ENCODE data around the gene CCDC71. TPM values are rescaled to one million over a fixed set of nuclear protein-coding genes. Genes with fewer than 3 reads are reported as not detected.

Gene CCDC71
- total and polyA plus RNA-seq, 10 donors, result 9.9 to 45.4 (median 22.4) TPM

- Histone ChIP-seq H3K36me3 (peaks cover 0 to 17% (median 0%) of the 10 kb centered on the region in 6 donors), H3K4me1 (peaks cover 7 to 65% (median 47%) of the 10 kb centered on the region in 6 donors), H3K4me3 (peak overlapping the region; percentile 39 to 88 (median 54)), H3K27ac (peak overlapping the region; percentile 27 to 87 (median 76)), H3K27me3 (replicated peaks in 1 of 7) (no peaks in the 10 kb centered on the region), H3K9me3 (no peaks in the 10 kb centered on the region)
- 0 to 13% (median 8%) methylated on average over 1 of the region's 1 CpG for WGBS, 5 donors
- intact Hi-C loops (cut with DNase I; ENCODE audit: low total_unique reads), result loop anchor here (5.0 kb wide), 1 partner anchor 107 kb away; the partner anchor contains the start of gene C3orf62
- TF ChIP-seq CTCF (IDR thresholded peaks at IDR 0.05 in 8 of 11, conservative IDR thresholded peaks at IDR 0.05 in 3 of 11) (no peak), POLR2AphosphoS5 (IDR thresholded peaks at IDR 0.05) (no peak), POLR2A (IDR thresholded peaks at IDR 0.05) (no peak)
- no peak for DNase-seq
These were observed 4.6 kb upstream of the CCDC71 start for GRCh38 chr3:49170744-49171118.

- TF ChIP-seq POLR2A (IDR thresholded peaks at IDR 0.05), result no peak
- TF ChIP-seq CTCF (IDR thresholded peaks at IDR 0.05 in 8 of 11, conservative IDR thresholded peaks at IDR 0.05 in 3 of 11), result no peak
- no peak for TF ChIP-seq POLR2AphosphoS5 (IDR thresholded peaks at IDR 0.05)
- peak overlapping the region; percentile 82 to 95 (median 91) for H3K27ac ChIP-seq
- WGBS, 5 donors, result 90 to 95% (median 92%) methylated on average over 4 to 6 of the region's 6 CpGs
- DNase-seq, result no peak
- peaks cover 0 to 29% (median 20%) of the 10 kb centered on the region in 6 donors for H3K36me3 ChIP-seq
- no peaks in the 10 kb centered on the region for H3K9me3 ChIP-seq
- intact Hi-C loops (cut with DNase I; ENCODE audit: low total_unique reads), result no loop called here
- no peaks in the 10 kb centered on the region for H3K27me3 ChIP-seq (replicated peaks in 1 of 7)
- H3K4me3 ChIP-seq, result peak overlapping the region in 6 of 8 donors; percentile 74 to 98 (median 90)
- H3K4me1 ChIP-seq, result peaks cover 12 to 67% (median 49%) of the 10 kb centered on the region in 6 donors
These were observed 823 bp upstream of the CCDC71 start for GRCh38 chr3:49166752-49167556.

- DNase-seq, result no peak
- peaks cover 0 to 42% (median 29%) of the 10 kb centered on the region in 6 donors for H3K36me3 ChIP-seq
- intact Hi-C loops (cut with DNase I; ENCODE audit: low total_unique reads), result no loop called here
- H3K4me1 ChIP-seq, result peaks cover 9 to 57% (median 32%) of the 10 kb centered on the region in 6 donors
- no peaks in the 10 kb centered on the region for H3K27me3 ChIP-seq (replicated peaks in 1 of 7)
- TF ChIP-seq POLR2A (IDR thresholded peaks at IDR 0.05) (no peak), POLR2AphosphoS5 (IDR thresholded peaks at IDR 0.05) (no peak), CTCF (IDR thresholded peaks at IDR 0.05 in 8 of 11, conservative IDR thresholded peaks at IDR 0.05 in 3 of 11) (no peak)
- peak overlapping the region; percentile 74 to 98 (median 88) for H3K4me3 ChIP-seq
- 36 to 57% (median 46%) methylated on average over 6 of the region's 6 CpGs for WGBS, 5 donors
- peak overlapping the region; percentile 82 to 95 (median 91) for H3K27ac ChIP-seq
- H3K9me3 ChIP-seq, result no peaks in the 10 kb centered on the region
These were observed 979 bp downstream of the CCDC71 start for GRCh38 chr3:49164983-49165720.

GRCh38 chr3:49163609-49164008, 2.5 kb downstream of the CCDC71 start:
- no peak for DNase-seq
- intact Hi-C loops (cut with DNase I; ENCODE audit: low total_unique reads), result no loop called here
- Histone ChIP-seq H3K4me3 (no peak overlapping the region), H3K9me3 (no peaks in the 10 kb centered on the region), H3K27ac (no peak overlapping the region), H3K4me1 (peaks cover 9 to 55% (median 32%) of the 10 kb centered on the region in 6 donors), H3K27me3 (replicated peaks in 1 of 7) (no peaks in the 10 kb centered on the region), H3K36me3 (peaks cover 0 to 42% (median 29%) of the 10 kb centered on the region in 6 donors)
- 93 to 98% (median 96%) methylated on average over 8 of the region's 8 CpGs for WGBS, 5 donors
- TF ChIP-seq CTCF (IDR thresholded peaks at IDR 0.05 in 8 of 11, conservative IDR thresholded peaks at IDR 0.05 in 3 of 11) (no peak), POLR2A (IDR thresholded peaks at IDR 0.05) (no peak), POLR2AphosphoS5 (IDR thresholded peaks at IDR 0.05) (no peak)
